Measurements from ENCODE around the gene TRAPPC2.
A peak's percentile ranks its signal among the peaks of the same experiment; 100 is the strongest.
"Not testable (repeated sequence)": the region's sequence is repeated elsewhere in the genome, so short reads cannot be mapped to it uniquely, and the experiment has no call there.

TRAPPC2 gene

GRCh38 chrX:13742397-13743176 lies 8.2 kb upstream of the TRAPPC2 start:
- DNase-seq: peak; percentile 1 to 3 (median 3)

GRCh38 chrX:13741695-13742094 lies 7.3 kb upstream of the TRAPPC2 start:
- no peak for DNase-seq

- no peak for DNase-seq
Observed at GRCh38 chrX:13733506-13733905, 914 bp downstream of the TRAPPC2 start.

GRCh38 chrX:13732246-13733067 lies 2.0 kb downstream of the TRAPPC2 start:
- DNase-seq: no peak

- DNase-seq: not testable (repeated sequence)
Observed at GRCh38 chrX:13730523-13730922, 3.9 kb downstream of the TRAPPC2 start.

GRCh38 chrX:13726583-13726982 lies 7.8 kb downstream of the TRAPPC2 start:
- DNase-seq: not testable (repeated sequence)

- DNase-seq: peak in 2 of 4 experiments; percentile 27 to 33
Observed at GRCh38 chrX:13724878-13725277, 9.5 kb downstream of the TRAPPC2 start.

GRCh38 chrX:13721819-13722519 lies 12.5 kb downstream of the TRAPPC2 start:
- DNase-seq: no peak

- DNase-seq: no peak
Observed at GRCh38 chrX:13721371-13721770, 13.0 kb downstream of the TRAPPC2 start.

GRCh38 chrX:13719192-13719856 lies 15.1 kb downstream of the TRAPPC2 start:
- DNase-seq: peak in 1 of 4 experiments; percentile 0

- DNase-seq: no peak
Observed at GRCh38 chrX:13717700-13718472, 16.5 kb downstream of the TRAPPC2 start.

- DNase-seq: peak in 2 of 4 experiments; percentile 2 to 11
Observed at GRCh38 chrX:13716905-13717304, 17.5 kb downstream of the TRAPPC2 start.

GRCh38 chrX:13716455-13716854 lies 18.0 kb downstream of the TRAPPC2 start:
- no peak for DNase-seq

- no peak for DNase-seq
Observed at GRCh38 chrX:13711141-13711540, 23.3 kb downstream of the TRAPPC2 start.

GRCh38 chrX:13703589-13703988 lies 30.8 kb downstream of the TRAPPC2 start:
- DNase-seq: no peak

- DNase-seq: no peak
Observed at GRCh38 chrX:13703135-13703534, 31.3 kb downstream of the TRAPPC2 start.

GRCh38 chrX:13702111-13702789 lies 32.2 kb downstream of the TRAPPC2 start:
- DNase-seq: no peak

- no peak for DNase-seq
Observed at GRCh38 chrX:13700380-13700779, 34.0 kb downstream of the TRAPPC2 start.

GRCh38 chrX:13699183-13699826 lies 35.1 kb downstream of the TRAPPC2 start:
- DNase-seq: no peak

GRCh38 chrX:13698432-13698831 lies 36.0 kb downstream of the TRAPPC2 start:
- DNase-seq: no peak

GRCh38 chrX:13697976-13698375 lies 36.4 kb downstream of the TRAPPC2 start:
- DNase-seq: no peak
